Adrenal gland (tissue), 12 donors: ENCODE data around the gene WWTR1. TPM values are rescaled to one million over a fixed set of nuclear protein-coding genes. Genes with fewer than 3 reads are reported as not detected.

Experiments used
- DNase-seq, 7 donors: peaks; one replicate each; pipeline ENCODE4 v3.0.0-alpha.2; 2019 to 2020
- H3K27ac ChIP-seq, 5 donors: fragments of 200-600 bp; sonication (generic) in 4 of 5; 1 replicate in 3 of 5; 2 replicates in 2 of 5; pipeline versions ENCODE4 v1.5.1 to v1.8.0; 2016 to 2020; ENCODE audit warnings: mild to moderate bottlenecking in 1 of 5
- H3K27me3 ChIP-seq: fragments of 200-600 bp; 2 replicates; pipeline ENCODE4 v1.8.0; 2021
- H3K36me3 ChIP-seq, 2 donors: fragments of 200-600 bp; replicated peaks in 1 of 2; 1 replicate in 1 of 2; 2 replicates in 1 of 2; pipeline versions ENCODE4 v1.5.1 to v1.8.0; 2018 to 2022
- H3K4me1 ChIP-seq, 2 donors: fragments of 200-600 bp; replicated peaks in 1 of 2; 1 replicate in 1 of 2; 2 replicates in 1 of 2; pipeline versions ENCODE4 v1.5.1 to v1.8.0; 2018 to 2021
- H3K4me3 ChIP-seq, 4 donors: fragments of 200-600 bp; sonication (generic) in 3 of 4; one replicate each; pipeline ENCODE4 v1.5.1; 2016 to 2018
- H3K9me3 ChIP-seq, 3 donors: fragments of 200-600 bp; sonication (generic) in 1 of 3; replicated peaks in 1 of 3; 1 replicate in 2 of 3; 2 replicates in 1 of 3; pipeline versions ENCODE4 v1.5.1 to v1.8.0; 2016 to 2021
- CTCF ChIP-seq, 6 experiments: fragments of 450-650 bp in 4 of 6; fragments of 200-600 bp in 2 of 6; sonication (generic) in 1 of 6; IDR thresholded peaks; 1 replicate in 5 of 6; 2 replicates in 1 of 6; pipeline versions ENCODE4 v1.5.1 to v1.8.0; 2016 to 2021; ENCODE audit warnings: antibody characterized with exemption in 6 of 6, mild to moderate bottlenecking in 2 of 6, moderate library complexity in 1 of 6
- POLR2A ChIP-seq, 2 donors: fragments of 450-650 bp; IDR thresholded peaks; one replicate each; pipeline ENCODE4 v1.6.1; 2017; ENCODE audit warnings: antibody characterized with exemption in 2 of 2, mild to moderate bottlenecking in 2 of 2, moderate library complexity in 1 of 2
- WGBS, 4 donors: extraction: QIAGEN DNeasy Blood & Tissue Kit in 2 of 4; methylation state at CpG; one replicate each; pipeline versions ENCODE4 v1.1.5 to v1.1.7; 2013 to 2017; 5-methylcytosine and 5-hydroxymethylcytosine counted together
- intact Hi-C, 2 donors: fragments of 100-400 bp; cut with DNase I; formaldehyde crosslinking; loops; one replicate each; pipeline versions ENCODE4 v1.14.1 to v1.15.0; 2022 to 2023
- polyA plus RNA-seq, 3 donors: library from polyadenylated mRNA; stranded (reverse); fragments of 200-250 nt in 2 of 3; fragments of 350-450 nt in 1 of 3; fragmentation: Illumina TruSeq in 1 of 3; extraction: RNeasy Lipid Tissue Mini Kit (QIAGEN cat#74804) in 1 of 3; gene quantifications; one replicate each; pipeline ENCODE4 v1.2.3, GENCODE V29; 2013 to 2014
- total RNA-seq, 9 donors: library from RNA; depleted of rRNA in 4 of 9; stranded (reverse); fragments of >200 nt in 4 of 9; fragments of 120-200 nt in 1 of 9; fragmentation: NEBNext Ultra II Directional in 1 of 9; extraction: Animal tissue kit (Norgen Biotek cat#: 25700) in 1 of 9; gene quantifications; one replicate each; pipeline versions ENCODE4 v1.1.0 to v1.2.4, GENCODE V29; 2013 to 2023
- donor health status: healthy with polysubstance abuse.
- donor health status: Bipolar disorder and iron deficiency.
- donor health status: DM: yes; HTN: yes; CAD: no.
- donor health status: DM: no; HTN: no; CAD: no.
- donor health status: DM: no; HTN: no; CAD: no.
- donor health status: DM: yes; HTN: yes; CAD: no.

Gene WWTR1
- total and polyA plus RNA-seq, 12 donors, result 11.9 to 56.2 (median 35.6) TPM

GRCh38 chr3:149655826-149656574, 1.8 kb downstream of the WWTR1 start:
- DNase-seq, result no peak
- Histone ChIP-seq H3K36me3 (peaks cover 0 to 2% of the 10 kb centered on the region in 2 donors), H3K27me3 (no peaks in the 10 kb centered on the region), H3K4me1 (peaks cover 13 to 49% of the 10 kb centered on the region in 2 donors), H3K27ac (peak overlapping the region in 3 of 5 donors; percentile 90 to 98 (median 93)), H3K4me3 (peak overlapping the region in 3 of 4 donors; percentile 15 to 85 (median 80)), H3K9me3 (no peaks in the 10 kb centered on the region)
- intact Hi-C loops, result loop anchor here in 1 of 2 donors (10.0 kb wide), 1 partner anchor 61 kb away; no protein-coding TSS in a partner anchor
- WGBS, 4 donors, result 32 to 54% (median 43%) methylated on average over 2 of the region's 2 CpGs
- no peak for TF ChIP-seq POLR2A (IDR thresholded peaks at IDR 0.05)
- no peak for TF ChIP-seq CTCF (IDR thresholded peaks at IDR 0.05)

DNA sequence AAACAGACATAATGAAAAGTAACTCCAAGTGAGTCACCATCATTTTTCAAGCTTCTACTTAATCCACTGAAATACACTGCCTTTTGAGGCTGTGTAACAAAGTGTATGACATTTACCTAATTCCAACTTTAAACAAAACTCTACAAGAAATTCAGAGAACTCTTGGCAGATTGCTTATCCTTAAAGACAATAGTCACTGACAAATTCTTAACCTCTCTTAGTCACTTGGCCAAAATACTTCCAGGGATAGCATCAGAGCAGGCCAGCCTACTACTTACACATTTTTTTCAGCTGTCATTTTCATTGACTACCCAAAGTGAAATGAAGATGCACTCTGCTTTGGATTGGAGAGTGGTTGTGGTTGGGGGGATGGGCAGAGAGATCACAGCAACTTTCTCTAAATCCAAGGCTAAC, 3.6 kb downstream of the WWTR1 start:
- Histone ChIP-seq H3K4me1 (peaks cover 13 to 55% of the 10 kb centered on the region in 2 donors), H3K27ac (peak overlapping the region in 4 of 5 donors; percentile 7 to 61 (median 35)), H3K9me3 (no peaks in the 10 kb centered on the region), H3K4me3 (no peak overlapping the region), H3K27me3 (no peaks in the 10 kb centered on the region), H3K36me3 (peaks cover 0 to 4% of the 10 kb centered on the region in 2 donors)
- intact Hi-C loops, result loop anchor here in 1 of 2 donors (10.0 kb wide), 1 partner anchor 59 kb away; no protein-coding TSS in a partner anchor
- peak in 4 of 7 donors; percentile 27 to 56 (median 30) for DNase-seq
- TF ChIP-seq CTCF (IDR thresholded peaks at IDR 0.05), result no peak
- TF ChIP-seq POLR2A (IDR thresholded peaks at IDR 0.05), result no peak

GRCh38 chr3:149653564-149653963, 4.3 kb downstream of the WWTR1 start:
- no peak for TF ChIP-seq POLR2A (IDR thresholded peaks at IDR 0.05)
- no peak for TF ChIP-seq CTCF (IDR thresholded peaks at IDR 0.05)
- 84 to 92% (median 88%) methylated on average over 2 of the region's 2 CpGs for WGBS, 4 donors
- H3K4me3 ChIP-seq, result no peak overlapping the region
- peaks cover 0 to 4% of the 10 kb centered on the region in 2 donors for H3K36me3 ChIP-seq
- peaks cover 13 to 54% of the 10 kb centered on the region in 2 donors for H3K4me1 ChIP-seq
- DNase-seq, result no peak
- intact Hi-C loops, result loop anchor here in 1 of 2 donors (10.0 kb wide), 1 partner anchor 59 kb away; no protein-coding TSS in a partner anchor
- no peaks in the 10 kb centered on the region for H3K9me3 ChIP-seq
- no peaks in the 10 kb centered on the region for H3K27me3 ChIP-seq
- peak overlapping the region in 1 of 5 donors; percentile 40 for H3K27ac ChIP-seq

GRCh38 chr3:149653136-149653535, 4.7 kb downstream of the WWTR1 start:
- Histone ChIP-seq H3K27ac (no peak overlapping the region), H3K36me3 (peaks cover 0 to 4% of the 10 kb centered on the region in 2 donors), H3K9me3 (no peaks in the 10 kb centered on the region), H3K27me3 (no peaks in the 10 kb centered on the region), H3K4me1 (peaks cover 13 to 57% of the 10 kb centered on the region in 2 donors), H3K4me3 (no peak overlapping the region)
- no peak for DNase-seq
- intact Hi-C loops, result loop anchor here in 1 of 2 donors (10.0 kb wide), 1 partner anchor 58 kb away; no protein-coding TSS in a partner anchor
- WGBS, 4 donors, result 95 to 98% (median 98%) methylated on average over 1 of the region's 1 CpG
- TF ChIP-seq CTCF (IDR thresholded peaks at IDR 0.05) (no peak), POLR2A (IDR thresholded peaks at IDR 0.05) (no peak)
